GM18858 (cell line): ENCODE data around the gene MOV10L1.
"Not testable (repeated sequence)": the region's sequence is repeated elsewhere in the genome, so short reads cannot be mapped to it uniquely, and the experiment has no call there.

ENCODE experiments used
- ATAC-seq: cut with Tn5 transposase; IDR thresholded peaks from one replicate; pipeline ENCODE4 v1.9.1; 2021; ENCODE audit not compliant: unreplicated experiment

MOV10L1 gene

DNA sequence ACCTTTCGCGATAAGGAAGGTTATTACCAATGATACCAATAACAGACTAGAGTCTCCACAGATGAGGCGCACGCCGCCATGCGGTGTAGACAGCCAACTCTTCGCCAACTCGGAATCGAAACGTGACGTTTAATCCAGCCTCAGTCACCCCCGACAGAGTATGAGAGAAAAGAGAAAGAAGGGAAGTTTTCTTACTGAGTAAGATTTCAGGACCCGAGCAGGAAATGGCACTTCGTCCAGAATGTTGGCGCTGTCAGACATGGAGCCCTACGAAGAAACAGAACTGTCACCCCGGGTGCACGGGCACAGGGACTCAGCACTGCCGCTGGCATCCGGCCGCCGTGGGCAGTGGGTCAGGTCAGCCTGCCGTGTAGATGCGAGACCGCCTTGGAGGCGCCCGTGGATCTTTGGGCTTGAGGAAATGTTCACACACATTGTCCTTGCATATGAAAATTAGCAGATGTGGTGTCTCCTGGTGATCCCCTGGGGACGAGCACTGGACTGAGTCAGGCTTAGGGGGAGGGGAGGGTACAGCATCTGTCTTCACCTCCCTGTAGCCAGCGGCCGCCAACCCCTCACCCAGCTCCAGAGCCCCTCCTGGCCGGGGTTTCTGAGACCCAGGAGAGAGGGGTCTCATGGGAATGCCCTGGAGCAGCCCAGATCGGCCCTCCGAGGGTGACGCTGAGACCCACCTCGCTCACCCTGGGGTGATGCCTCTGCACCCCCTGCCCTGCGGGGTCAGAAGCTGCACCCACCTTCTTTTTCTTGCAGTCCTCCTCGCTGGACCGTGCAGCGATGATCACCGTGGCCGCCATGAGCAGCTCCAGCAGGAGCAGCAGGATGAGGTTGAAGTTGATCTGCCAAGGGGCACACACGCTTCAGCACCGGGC, 12.9 kb upstream of the MOV10L1 start:
- no peak for ATAC-seq

DNA sequence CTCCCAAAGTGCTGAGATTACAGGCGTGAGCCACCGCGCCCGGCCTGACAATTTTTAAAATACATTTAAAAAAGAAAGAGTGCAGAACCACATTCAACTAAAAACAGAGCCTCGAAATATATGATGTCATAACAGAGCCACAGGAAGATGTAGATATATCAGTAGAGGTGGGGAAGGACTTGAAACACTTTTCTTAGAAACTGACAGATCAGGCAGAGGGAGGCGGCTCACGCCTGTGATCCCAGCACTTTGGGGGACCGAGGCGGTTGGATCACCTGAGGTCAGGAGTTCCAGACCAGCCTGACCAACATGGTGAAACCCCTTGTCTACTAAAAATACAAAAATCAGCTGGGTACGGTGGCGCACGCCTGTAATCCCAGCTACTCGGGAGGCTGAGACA, 11.6 kb upstream of the MOV10L1 start:
- ATAC-seq = no peak

DNA sequence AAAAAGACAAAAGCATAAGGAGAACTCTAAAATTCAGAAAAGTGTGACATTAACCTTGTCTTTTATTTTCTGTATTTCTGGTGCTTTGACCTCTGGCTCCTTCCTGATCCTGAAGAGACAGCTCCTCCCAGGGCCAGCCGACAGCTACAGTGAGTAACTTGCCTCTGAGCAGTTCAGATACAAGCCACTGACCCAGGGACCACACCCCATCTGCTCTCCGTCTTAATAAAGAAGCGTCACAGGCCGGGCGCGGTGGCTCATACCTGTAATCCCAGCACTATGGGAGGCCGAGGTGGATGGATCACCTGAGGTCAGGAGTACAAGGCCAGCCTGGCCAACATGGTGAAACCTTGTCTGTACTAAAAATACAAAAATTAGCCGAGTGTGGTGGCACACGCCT, 11.0 kb upstream of the MOV10L1 start:
- no peak for ATAC-seq

DNA sequence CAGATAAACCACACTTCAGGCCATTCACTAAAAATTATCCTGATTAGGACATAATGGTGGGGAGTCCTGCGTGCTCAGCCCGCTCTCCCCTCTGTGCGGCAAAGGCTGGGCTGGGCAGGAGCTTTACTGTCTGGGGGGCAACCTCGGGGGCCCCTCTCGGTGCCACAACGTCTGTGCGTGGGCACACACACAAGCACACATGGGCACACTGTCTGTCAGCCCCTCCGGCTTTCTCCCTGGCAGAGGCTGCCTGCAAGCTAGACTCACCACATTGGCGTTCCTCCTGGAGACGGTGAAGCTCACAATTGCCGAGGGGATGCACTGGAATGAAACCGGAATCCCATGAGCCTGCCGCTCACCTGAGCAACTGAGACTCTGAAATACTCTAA, 9.7 kb upstream of the MOV10L1 start:
- ATAC-seq = no peak

DNA sequence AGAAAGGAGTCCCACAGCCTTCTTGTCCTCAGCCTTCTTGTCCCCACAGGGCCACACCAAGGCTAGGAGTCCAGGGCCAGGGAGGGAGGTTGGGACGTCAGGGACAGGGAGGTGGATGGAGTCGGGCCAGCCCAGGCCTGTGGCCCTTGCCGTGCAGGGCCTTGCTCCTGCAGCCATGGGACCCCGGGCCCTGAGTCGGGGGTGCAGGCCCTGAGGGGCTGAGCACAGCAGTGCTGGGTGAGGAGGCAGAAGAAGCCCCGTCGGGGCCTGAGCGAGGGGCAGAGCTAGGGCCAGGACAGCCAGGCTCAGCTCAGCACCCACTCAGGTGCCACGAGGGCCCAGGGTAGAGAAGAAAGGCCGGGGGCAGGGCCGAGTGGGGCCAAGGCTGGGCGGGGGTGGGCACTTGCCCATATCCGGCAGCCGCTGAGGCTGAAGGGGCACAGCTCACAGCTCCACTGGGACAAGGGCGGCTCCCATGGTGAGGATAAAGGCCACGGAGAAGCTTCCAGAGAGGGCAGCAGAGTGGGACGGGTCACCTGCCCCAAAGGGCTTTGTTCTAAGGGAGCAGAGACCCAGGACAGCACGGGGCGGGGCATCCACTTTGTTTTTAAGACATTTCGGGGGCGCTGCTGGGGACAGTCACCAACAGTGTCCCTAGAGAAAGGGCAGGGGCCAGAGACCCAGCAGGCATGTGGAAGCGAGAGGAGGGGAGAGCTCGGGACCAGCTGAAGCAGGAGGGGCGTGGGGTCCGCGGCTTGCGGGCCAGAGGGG, 8.2 kb upstream of the MOV10L1 start:
- no peak for ATAC-seq

DNA sequence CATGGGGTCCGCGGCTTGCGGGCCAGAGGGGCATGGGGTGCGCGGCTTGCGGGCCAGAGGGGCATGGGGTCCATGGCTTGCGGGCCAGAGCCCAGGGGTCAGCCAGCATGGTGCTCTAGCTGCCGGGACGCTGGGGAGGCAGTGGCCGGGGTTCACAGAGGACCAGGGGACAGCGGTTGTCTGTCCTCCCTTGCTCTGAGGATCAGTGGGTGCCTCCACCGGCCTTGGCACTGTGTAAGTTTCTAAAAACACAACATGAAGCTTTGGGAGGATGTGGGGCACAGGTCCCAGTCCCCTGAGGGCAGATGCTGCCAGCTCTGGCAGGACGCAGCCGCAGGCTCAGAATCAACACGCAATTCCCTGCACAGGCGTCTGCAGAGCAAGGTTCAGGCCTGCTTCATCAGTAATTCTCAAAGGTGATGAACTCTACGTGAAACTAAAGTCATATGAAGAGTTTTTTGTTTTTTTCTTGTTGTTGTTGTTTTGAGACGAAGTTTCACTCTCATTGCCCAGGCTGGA, 7.5 kb upstream of the MOV10L1 start:
- ATAC-seq = no peak

DNA sequence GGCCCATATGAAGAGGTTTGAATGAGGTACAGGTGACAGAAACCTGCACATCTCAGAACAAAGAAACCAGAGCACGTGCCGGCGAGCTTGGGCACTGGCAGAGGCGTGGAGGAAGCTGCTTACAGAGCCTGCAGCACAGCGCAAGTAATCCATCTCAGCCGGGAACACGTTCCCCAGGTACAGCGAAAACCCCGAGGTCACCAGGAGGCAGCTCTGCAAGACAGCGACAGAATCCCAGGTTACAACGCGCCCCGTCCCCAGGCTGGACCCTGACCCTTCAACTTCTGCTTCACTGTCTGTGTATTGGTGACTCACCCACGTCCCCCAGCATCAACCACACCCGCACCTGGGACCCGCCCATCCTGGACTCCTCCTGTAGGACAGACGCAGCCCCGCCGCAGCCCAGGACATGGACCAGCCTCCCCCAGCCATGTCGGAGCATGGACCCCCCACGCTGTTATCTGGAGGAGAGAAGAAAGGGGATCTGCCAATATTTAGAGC, 6.8 kb upstream of the MOV10L1 start:
- ATAC-seq = no peak

DNA sequence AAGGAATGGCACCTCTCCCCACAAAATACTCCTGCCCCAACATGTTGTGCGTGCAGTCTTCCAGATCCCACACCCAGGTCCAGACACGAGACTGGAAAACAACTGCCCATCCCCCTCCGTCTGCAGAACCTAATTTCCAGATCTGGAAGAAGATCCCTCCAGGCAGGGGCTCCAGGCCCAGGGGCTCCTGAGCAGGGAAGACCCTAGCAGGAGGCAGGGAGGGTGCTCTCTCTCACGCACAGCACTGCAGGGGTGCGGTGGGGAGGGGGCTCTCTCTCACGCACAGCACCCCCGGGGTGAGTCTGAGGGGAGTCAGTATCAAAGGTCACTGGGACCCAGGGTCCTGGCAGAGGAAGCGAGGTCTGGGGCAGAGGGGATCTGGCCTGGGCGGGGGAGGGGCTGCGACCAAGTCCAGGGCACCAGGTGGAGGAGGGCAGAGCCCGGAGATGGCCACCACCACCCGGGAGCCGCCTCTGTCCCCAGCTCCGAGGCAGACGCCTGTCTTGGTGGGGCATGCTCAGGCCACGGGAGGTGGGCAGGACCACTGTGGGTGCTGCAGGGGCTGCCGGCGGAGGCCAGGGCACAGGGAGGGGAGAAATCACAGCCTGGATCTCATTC, 6.2 kb upstream of the MOV10L1 start:
- ATAC-seq = no peak

DNA sequence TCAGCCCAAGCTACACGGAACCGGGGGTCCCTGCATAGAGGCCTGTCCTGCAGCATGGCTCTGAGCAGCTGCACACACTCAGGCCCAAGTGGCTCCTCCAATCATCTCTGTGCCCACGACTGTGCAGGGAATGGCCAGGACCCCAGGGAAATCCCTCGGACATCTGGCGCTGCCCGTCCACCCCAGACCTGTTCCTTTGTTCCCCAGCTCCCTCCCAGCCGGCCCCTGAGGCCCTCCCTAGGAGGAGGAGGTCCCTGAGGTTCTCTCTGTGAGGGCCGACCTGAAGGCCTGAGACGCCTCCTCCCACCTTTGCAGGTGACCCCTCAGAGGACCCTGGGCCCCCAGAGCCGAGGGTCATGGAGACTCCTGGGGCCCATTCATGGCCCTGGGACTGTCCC, 5.7 kb upstream of the MOV10L1 start:
- no peak for ATAC-seq

DNA sequence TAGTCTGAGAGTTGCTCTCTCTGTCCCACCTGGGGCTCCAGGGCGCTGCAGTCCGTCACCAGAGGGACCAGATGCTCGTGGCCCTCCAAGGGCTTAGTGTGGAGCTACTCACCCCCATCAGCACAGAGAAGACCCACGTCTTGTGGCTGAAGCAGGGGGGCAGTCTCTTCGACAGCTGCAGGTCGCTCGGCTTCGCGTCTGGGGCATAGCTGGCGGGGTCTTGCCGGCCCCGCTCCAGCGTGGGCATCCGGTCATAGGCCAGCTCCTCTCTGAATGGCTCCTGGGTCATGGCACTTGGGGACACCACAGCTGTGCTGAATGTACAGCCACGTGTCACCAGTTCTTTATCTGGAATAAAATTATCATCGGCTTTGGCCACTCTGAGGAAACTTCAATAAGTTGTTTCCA, 5.2 kb upstream of the MOV10L1 start:
- ATAC-seq = no peak

DNA sequence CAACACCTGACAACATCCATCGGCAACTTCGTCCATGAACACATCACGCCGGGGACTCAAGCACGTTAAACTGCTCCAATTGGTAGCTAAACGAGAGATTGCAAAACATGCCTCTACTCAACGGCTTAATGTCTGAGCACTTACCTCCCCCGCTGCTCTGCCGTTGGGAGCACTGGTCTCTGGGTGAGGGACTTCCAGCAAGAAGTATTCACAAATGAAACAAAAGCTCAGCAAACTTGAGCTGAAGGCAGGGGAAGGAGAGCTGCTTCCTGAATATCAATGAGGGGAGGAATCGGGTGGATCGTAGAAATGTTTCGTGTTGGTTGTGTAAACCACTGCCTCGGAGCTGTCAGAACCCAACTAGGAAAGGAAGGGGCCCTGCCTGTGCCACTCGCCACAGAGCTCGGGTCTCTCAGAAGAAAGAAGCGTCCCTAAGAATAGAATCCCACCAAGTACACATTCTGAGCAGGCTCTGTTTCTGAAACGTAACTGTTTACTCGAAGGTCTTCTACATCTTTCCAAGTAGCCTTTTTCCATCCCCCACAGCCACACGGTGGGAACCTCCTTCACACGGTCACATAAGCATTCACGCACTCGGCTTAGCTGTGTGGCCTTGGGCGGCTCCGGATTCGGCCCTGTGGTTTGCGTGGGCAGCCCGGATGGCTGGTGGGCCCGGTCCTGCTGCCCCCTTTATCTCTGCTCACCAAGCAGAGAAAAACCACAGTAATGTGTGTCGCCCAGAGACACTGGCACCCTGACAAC, 4.4 kb upstream of the MOV10L1 start, which contains the start of gene MLC1:
TSS of gene MLC1 (minus strand) at position 216 of the 762 bp plus-strand sequence. CDS start 524 bp downstream, outside the sequence.
- no peak for ATAC-seq

DNA sequence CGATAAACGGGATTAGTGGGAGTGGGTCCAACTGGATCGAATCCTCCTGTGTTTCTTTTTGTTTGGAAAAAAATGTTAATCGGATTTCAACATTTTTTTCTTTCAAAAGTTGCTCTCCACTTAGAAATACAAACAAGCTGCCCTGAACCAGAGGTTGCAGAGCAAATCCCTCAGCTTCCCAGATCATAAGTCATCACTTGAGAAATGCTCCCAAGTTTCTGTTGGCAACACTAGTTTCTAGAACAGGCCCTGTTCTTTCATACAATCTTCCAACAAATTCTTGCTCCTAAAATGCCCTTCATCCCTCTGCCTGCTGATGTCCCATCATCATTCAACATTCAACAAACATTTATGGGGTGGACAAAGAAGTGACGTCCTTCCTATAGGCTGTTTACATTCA, 3.3 kb upstream of the MOV10L1 start:
- ATAC-seq = no peak

DNA sequence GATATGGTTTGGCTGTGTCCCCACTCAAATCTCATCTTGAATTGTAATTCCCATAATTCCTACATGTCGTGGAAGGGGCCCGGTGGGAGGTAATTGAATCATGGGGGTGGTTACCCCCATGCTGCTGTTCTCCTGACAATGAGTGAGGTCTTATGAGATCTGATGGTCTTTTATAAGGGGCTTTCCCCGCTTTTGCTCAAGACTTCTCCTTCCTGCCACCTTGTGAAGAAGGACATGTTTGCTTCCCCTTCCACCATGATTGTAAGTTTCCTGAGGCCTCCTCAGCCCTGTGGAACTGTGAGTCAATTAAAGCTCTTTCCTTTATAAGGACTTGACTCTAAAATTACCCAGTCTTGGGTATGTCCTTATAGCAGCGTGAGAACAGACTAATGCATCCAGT, 2.8 kb upstream of the MOV10L1 start:
- ATAC-seq = not testable (repeated sequence)

DNA sequence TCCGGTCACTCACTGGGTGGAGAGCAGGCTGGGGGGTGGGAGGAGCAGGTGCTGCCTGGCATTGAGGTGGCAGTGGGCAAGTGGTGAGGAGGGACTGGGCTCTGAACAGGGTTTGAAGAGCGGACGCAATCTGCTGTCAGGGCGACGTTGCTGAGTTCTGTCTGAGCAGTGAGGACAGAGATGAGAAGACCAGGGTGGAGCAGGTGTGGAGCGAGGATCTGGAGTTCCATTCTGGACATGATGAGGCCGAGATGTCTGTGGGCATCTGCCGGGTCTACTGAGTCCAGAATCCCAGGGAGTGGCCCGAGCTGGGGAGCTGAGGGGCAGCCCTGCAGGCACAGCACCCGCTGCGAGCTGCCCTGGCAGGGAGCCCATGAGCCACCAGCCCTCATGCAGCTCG, 2.2 kb upstream of the MOV10L1 start:
- ATAC-seq = no peak

DNA sequence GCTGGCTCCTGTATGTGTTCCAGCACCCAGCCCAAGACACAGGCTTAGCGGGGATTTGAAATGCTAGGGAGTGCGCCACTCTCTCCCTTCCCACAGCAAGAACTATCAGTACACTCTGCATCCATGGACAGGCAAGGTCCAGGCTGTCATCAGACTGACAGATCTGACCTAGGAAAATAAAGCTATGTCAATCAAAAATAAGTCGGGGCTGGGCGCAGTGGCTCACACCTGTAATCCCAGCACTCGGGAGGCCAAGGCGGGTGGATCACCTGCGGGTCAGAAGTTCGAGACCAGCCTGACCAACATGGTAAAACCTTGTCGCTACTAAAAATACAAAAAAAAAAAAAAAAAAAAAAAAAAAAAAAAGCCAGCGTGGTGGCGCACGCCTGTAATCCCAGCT, 1.7 kb upstream of the MOV10L1 start:
- no peak for ATAC-seq

DNA sequence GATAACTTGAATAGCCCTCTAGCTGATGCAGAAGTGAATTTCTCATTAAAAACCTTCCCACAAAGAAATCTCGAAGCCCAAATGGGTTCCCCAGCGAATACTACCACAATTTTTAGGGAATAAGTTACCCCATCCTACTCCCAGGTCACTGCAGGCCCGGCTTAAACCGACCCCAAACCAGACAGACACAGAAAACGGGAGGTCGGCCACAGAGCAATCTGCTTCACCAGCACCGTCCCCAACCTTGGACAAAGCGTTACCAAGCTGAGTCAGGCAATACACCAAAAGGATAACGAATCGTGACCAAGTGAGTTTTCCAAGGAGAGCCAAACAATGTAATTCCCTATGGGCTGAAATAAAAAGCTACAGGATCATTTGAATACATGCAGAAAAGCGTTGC, 575 bp upstream of the MOV10L1 start:
- no peak for ATAC-seq

DNA sequence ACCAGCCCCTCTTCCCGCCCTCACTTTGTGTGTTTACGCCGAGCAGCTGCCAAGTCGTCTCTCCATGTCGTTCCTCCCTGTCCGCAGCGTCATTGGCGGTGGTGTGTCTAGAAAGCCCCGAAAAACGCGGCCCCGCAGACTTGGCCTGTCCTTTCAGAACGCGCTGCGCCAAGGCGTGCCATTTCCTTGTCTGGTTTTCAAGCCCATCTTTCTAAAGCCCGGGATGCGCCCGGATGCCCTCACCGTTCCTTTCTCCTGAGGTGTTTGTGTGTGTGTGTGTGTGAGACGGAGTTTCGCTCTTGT, 557 bp downstream of the MOV10L1 start:
- no peak for ATAC-seq

DNA sequence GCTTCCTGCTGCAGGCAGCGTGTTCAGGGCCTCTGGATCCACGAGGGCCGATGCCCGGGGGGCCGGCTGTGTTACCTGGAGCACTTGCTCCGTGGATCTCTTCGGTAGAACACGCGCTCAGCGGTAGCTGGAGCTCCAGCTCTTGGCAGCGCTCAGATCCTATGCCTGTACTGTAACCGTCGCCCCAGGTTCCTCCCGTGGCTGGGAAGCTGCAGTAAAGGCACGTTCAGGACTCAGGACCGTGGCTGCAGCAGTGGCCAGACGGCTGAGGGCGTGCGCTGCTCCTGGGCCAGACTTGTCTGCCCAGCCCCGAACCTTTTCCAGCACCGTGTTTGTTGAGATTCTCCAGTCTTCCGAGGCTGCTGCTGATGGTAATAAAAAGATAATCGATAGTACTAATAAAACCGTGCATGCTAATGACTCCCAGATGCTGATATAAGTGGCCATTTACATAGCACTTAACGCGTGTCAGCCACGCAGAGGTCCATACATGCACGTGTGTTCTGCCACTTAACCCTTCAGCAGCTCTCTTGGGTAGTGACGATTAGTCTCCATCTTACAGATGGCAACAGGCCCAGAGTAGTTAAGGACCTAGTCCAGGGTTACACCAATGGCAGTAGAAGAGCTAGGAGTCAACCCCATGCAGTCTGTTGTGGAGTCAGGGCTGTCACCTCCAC, 1.4 kb downstream of the MOV10L1 start:
- ATAC-seq = no peak

DNA sequence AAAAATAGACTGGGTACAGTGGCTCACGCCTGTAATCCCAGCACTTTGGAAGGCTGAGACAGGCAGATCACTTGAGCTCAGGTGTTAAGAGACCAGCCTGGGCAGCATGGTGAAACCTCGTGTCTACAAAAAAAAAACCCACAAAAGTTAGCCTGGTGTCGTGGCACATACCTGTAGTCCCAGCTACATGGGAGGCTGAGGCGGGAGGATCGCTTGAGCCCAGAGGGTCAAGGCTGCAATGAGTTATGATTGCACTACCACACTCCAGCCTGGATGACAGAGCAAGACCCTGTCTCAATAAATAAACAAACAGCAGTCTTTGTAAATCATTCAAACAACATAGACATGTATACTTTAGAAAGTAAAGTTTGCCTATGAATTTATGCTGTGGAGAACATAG, 2.5 kb downstream of the MOV10L1 start:
- ATAC-seq = no peak

DNA sequence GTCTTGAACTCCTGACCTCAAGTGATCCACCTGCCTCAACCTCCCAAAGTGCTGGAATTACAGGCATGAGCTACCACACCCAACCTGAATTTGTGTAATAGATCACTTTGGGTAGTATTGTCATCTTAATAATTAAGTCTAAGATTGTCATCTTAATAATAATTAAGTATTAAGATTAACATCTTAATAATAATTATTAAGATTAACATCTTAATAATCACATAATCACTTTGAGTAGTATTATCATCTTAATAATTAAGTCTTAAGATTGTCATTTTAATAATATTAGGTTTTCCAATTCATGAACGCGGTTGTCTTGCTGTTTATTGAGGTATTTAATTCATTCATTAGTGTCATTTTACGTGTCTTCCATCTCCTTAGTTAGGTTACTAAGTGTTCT, 8.2 kb downstream of the MOV10L1 start:
- ATAC-seq = no peak
